Activated gamma-delta T cell treated with Interleukin-2 at 50 U/mL for 16 hours (primary cell): ENCODE measurements around the gene OTOP3.
"Not testable (repeated sequence)": the region's sequence is repeated elsewhere in the genome, so short reads cannot be mapped to it uniquely, and the experiment has no call there.

Experiments used
- DNase-seq: peaks from one replicate; pipeline ENCODE4 v3.0.0-alpha.2; 2020

OTOP3 gene, protein sequence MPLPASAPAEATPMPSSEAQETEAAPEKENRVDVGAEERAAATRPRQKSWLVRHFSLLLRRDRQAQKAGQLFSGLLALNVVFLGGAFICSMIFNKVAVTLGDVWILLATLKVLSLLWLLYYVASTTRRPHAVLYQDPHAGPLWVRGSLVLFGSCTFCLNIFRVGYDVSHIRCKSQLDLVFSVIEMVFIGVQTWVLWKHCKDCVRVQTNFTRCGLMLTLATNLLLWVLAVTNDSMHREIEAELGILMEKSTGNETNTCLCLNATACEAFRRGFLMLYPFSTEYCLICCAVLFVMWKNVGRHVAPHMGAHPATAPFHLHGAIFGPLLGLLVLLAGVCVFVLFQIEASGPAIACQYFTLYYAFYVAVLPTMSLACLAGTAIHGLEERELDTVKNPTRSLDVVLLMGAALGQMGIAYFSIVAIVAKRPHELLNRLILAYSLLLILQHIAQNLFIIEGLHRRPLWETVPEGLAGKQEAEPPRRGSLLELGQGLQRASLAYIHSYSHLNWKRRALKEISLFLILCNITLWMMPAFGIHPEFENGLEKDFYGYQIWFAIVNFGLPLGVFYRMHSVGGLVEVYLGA

DNA sequence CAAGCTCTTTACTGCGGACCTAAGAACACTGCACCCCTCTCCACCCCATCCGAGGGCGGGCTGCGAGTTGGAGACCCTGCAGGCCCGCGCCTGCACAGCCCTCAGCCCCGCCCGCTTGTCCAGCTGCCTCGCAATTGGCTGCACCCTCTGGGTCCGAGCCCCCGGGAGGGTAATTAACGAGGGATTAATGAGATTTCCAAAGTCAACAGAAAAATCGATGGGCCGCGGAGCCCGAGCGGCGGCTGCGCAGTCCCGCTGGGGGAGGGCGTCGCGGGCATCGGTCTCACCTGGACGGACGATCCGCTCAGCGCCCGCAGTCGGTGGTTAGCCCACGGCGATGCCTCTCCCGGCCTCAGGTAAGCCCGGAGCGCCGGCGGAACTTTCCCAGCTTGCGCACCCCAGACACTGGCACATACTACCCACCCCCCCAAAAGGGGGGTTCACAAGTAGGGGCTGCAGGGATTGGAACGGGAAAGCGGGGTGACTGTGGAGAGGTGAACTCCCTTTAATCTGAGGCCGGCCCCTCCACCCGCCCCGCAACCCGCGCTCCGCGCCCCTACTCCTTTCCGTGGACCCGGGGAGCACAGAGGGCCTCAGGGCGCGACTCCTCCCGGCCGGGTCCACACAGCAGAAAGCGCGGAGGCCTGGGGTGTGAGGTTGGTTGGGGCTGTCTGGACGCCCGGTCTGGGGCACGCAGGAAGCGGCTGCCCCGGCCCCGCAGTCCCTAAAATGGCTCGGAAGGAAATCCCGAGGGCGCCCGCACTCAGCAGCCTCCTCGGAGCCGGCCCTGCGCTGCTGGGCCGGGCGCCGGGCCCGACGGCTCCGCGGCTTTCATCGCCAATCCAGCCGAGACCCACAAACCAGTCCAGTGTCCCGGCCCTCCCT is at the start of gene OTOP3:
Gene OTOP3, plus strand, starts transcription at position 314 of the 885 bp plus-strand sequence. Its CDS starts 24 bp downstream, at position 338.
- no peak for DNase-seq

DNA sequence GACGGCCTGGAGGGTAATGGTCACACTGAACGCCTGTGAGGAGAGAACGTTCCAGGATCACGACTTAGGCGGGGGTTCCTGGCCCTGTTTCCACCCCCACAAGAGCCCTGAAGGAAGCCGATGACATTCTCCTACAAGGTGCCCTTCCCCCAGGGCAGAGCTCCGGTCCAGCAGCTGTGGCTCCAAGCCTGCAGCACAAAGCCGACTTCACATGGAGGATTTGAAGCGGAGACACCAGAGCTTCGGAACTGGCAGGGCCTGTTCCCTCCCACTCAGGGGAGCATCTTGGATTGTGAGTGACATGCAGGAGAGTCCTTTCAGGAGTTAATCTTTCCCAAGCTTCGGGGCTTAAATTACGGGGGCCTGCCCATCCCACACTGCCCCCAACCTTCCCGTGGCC is 47.2 kb upstream of the OTOP3 start:
- no peak for DNase-seq

DNA sequence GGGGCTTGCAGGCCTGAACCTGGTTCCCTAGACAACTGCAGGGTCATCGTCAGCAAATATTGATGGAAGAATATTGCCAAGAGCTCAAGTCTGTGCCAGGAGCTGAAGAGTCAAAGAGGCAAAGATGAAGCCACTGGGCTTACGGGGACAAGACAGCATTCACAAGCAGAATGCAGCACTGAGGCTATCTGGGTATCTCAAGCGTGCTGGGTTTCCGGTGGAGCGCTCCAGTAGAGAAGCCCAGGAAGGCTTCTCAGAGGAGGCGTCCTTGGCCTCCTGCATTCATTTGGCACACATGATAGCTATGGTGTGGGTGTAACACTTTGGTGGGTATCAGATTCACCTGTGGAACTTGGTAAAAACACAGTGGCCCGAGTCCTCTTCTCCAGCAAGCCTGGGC is 45.1 kb upstream of the OTOP3 start:
- DNase-seq, result no peak

DNA sequence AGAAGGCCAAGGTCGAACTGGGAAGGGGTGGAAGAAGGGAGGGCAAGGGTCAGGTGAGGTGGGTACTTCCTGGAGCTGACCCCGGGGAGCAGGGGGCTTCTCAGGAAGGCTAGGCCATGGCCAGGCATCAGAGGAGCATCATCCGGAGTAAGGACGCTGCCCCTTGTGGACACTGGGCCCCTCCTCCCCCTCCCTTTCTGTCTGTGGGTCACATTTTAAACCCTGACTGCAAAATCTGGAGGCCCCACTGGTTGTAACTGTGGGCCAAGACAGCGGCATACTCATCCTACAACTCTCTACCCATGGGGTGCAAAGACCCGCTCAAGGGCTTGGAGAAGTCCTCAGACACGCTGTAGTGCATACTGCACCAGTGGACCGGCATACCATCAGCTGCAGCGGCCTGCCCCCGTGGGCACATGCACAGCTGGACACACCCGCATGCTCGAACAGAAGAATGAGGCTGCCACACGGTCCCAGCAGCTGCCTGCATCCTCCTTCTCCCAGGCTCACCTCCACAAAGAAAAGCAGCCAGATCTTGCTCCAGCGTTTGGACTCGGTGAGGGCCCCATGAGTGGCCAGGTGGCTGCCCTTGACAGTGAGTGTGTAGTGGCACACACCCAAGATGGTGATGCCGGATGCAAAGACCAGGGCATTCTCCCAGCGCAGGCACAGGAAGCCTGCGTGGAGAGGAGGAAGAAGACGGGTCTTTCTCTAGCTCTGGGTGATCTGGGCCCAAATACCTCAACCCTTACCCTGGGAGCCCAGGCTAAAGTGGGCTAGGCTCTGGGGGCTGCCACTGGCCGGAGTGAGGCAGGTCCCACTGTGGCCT is 43.5 kb upstream of the OTOP3 start:
- DNase-seq, result no peak

- no peak for DNase-seq
Observed at GRCh38 chr17:74892974-74893911, 42.5 kb upstream of the OTOP3 start, which contains the start of gene FADS6. TSS of gene FADS6 (minus strand) at chr17:74893633. CDS start at chr17:74893595, 38 bp downstream.

- DNase-seq, result no peak
Observed at GRCh38 chr17:74893936-74894671, 41.6 kb upstream of the OTOP3 start.

- DNase-seq, result no peak
Observed at GRCh38 chr17:74898376-74898946, 37.2 kb upstream of the OTOP3 start.

- DNase-seq, result no peak
Observed at GRCh38 chr17:74900208-74900607, 35.5 kb upstream of the OTOP3 start.

DNA sequence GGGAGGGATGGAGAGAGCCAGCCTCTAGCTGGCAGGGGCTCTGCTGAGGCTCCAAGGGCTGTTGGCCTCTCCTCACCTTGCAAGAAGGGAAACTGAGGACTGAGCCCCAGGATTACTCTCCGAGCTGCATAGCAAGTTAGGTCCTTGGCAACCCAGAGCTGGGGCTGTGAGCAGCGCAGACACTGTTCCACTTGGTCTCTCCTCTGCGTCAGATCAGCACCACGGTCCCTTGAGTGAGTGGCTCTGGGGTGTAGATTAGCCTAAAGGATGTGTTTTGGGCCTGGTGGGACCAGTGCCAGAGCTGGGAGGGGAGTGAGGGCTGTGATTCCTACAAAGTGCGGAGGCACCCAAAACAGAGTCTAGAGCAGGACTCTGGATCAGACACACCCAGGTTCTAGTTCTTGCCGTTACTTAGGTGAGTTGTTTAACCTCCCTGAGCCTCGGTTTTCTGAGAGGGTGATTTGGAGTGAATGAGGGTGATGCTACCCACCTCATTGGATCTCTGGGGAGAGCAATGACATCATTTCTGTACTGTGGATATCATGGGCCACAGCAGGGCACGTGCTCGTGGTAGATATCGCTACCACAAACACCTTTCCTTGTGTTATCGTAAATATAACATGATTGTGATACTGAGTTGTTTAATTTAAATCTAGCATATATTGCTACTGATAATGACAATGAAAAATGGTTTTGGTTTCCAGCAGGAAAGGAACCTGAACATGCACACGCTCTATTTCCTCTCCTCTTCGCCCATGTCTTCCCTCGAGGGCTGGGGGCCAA is 34.2 kb upstream of the OTOP3 start:
- no peak for DNase-seq

DNA sequence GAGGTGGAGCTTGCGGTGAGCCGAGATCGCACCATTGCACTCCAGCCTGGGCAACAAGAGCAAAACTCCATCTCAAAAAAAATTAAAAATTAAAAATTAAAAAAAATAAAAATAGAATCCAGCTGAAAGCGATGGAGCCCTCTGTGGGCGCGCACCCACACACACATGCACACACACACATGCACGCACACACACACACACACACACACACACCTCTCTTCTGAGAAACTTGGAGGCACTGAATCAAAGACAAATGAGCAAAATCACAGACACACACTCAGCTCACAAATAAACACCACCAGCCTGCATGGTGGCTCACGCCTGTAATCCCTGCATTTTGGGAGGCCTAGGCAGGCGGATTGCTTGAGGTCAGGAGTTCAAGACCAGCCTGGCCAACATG is 32.7 kb upstream of the OTOP3 start:
- no peak for DNase-seq

GRCh38 chr17:74903671-74904070 is 32.0 kb upstream of the OTOP3 start:
- no peak for DNase-seq

GRCh38 chr17:74904687-74905409 is 30.9 kb upstream of the OTOP3 start:
- no peak for DNase-seq

- DNase-seq, result not testable (repeated sequence)
Observed at GRCh38 chr17:74906214-74906793, 29.4 kb upstream of the OTOP3 start.

GRCh38 chr17:74907012-74907411 is 28.7 kb upstream of the OTOP3 start:
- DNase-seq, result no peak

GRCh38 chr17:74909097-74909496 is 26.6 kb upstream of the OTOP3 start:
- not testable (repeated sequence) for DNase-seq

DNA sequence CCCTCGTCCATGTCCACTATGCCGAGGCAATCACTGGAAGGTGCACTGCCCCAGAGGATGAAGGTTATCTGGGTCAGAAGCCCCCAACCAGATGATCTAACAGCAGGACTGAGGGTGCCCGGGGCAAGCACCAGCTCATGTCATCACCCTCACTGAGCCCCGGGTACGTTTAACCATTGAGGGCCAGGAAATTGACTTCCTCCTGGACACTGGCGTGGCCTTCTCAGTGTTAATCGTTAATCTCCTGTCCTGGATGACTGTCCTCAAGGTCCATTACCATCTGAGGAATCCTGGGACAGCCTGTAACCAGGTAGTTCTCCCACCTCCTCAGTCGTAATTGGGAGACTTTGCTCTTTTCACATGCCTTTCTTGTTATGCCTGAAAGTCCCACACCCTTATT is 24.3 kb upstream of the OTOP3 start:
- not testable (repeated sequence) for DNase-seq

DNA sequence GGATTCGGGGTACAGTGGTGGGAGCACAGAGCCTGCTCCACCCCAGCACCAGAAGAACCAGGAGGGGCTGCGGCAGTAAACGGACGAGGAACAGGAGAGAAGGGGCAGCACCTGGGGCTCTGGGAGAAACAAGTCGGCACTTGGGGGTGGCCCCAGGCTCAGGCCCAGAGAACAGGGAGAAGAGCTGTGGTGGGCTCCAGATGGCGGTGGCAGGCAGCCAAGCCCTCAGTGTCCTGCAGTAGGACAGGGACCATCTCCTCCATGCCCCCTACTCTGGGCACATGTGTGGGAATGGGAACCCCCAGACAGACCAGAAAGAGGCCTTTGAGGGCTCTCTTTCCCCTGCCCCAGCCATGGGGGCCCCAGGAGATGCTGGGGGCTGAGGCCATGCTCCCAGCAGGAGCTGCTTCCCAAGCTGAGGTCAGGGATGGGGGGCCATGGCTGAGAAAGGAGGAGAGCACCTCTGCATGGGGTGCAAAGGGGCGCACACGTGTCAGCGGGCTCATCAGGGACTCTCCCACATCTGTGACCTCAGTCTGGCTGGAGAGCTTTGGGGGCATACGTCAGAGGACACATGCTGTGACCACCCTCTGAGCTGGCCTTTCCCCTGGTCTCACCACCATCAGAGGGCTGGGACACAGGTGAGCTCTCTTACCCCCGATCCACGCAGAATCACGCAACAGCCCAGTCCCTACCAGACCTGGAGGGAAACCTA is 19.4 kb upstream of the OTOP3 start:
- DNase-seq, result no peak

GRCh38 chr17:74916851-74917199 is 18.9 kb upstream of the OTOP3 start:
- DNase-seq, result no peak
